ENCODE results near the gene NBPF6. TPM values are rescaled to one million over a fixed set of nuclear protein-coding genes. Genes with fewer than 3 reads are reported as not detected.
"Not testable (repeated sequence)": the region's sequence is repeated elsewhere in the genome, so short reads cannot be mapped to it uniquely, and the experiment has no call there.

Gene NBPF6
- total RNA-seq, 1 experiment from 2014 or later: 0.94 TPM

- H2AFZ ChIP-seq; DNase-seq; H3K27ac ChIP-seq; BruUV-seq (replicated peaks); H3K27me3 ChIP-seq (ENCODE audit: insufficient read depth, low read depth); H3K9me2 ChIP-seq (ENCODE audit: insufficient read depth); H3K9me3 ChIP-seq (ENCODE audit: insufficient read depth, low read depth); H3K36me3 ChIP-seq (ENCODE audit: low read depth); H3K79me2 ChIP-seq (ENCODE audit: low read depth); H3K4me2 ChIP-seq; H3K4me1 ChIP-seq (replicated peaks; ENCODE audit: insufficient read depth); H4K20me1 ChIP-seq (ENCODE audit: insufficient read depth); H3F3A ChIP-seq (ENCODE audit: insufficient read depth, low read depth); CTCF ChIA-PET; intact Hi-C loops (cut with micrococcal nuclease; ENCODE audit: unreplicated experiment); POLR2A ChIA-PET (ENCODE audit: unreplicated experiment); H3K4me3 ChIP-seq: not testable (repeated sequence)
These were observed 46.7 kb downstream of the NBPF6 start for GRCh38 chr1:108496856-108497255.

- no peaks in the 10 kb centered on the region for H3K79me2 ChIP-seq (ENCODE audit: low read depth)
- H3K4me1 ChIP-seq (replicated peaks; ENCODE audit: insufficient read depth): peaks cover 34% of the 10 kb centered on the region
- BruUV-seq (replicated peaks): no TSS peak
- peak; percentile 41 to 44 for DNase-seq
- POLR2A ChIA-PET (ENCODE audit: unreplicated experiment): interaction anchor here (1.0 kb wide), 1 partner anchor 302 kb away, joined by 4 read pairs; the partner anchor contains the start of gene SLC25A24
- CTCF ChIA-PET: no interaction called here
- no peaks in the 10 kb centered on the region for H4K20me1 ChIP-seq (ENCODE audit: insufficient read depth)
- H3K9me3 ChIP-seq (ENCODE audit: insufficient read depth, low read depth): no peaks in the 10 kb centered on the region
- no peak overlapping the region for H3K4me3 ChIP-seq
- no peaks in the 10 kb centered on the region for H3K36me3 ChIP-seq (ENCODE audit: low read depth)
- H3K27ac ChIP-seq: peak overlapping the region; percentile 76
- no peak overlapping the region; the same call in 1 of the 2 replicates for H2AFZ ChIP-seq
- H3K4me2 ChIP-seq: peak overlapping the region; percentile 34
- H3K27me3 ChIP-seq (ENCODE audit: insufficient read depth, low read depth): no peaks in the 10 kb centered on the region
- no peak for TF ChIP-seq CTCF (conservative IDR thresholded peaks at IDR 0.05)
- TF ChIP-seq EZH2 (IDR thresholded peaks at IDR 0.05; ENCODE audit: low read depth): no peak
- peaks cover 13% of the 10 kb centered on the region for H3F3A ChIP-seq (ENCODE audit: insufficient read depth, low read depth)
- H3K9me2 ChIP-seq (ENCODE audit: insufficient read depth): no peaks in the 10 kb centered on the region
- intact Hi-C loops (cut with micrococcal nuclease; ENCODE audit: unreplicated experiment): loop anchor here (2.0 to 5.0 kb wide), 2 partner anchors 245 to 305 kb away; partner anchors contain the start of gene STXBP3
These were observed 52.0 kb downstream of the NBPF6 start for GRCh38 chr1:108502138-108502537.

GRCh38 chr1:108502624-108503023, 52.5 kb downstream of the NBPF6 start:
- Histone ChIP-seq H4K20me1 (ENCODE audit: insufficient read depth) (no peaks in the 10 kb centered on the region), H3K79me2 (ENCODE audit: low read depth) (no peaks in the 10 kb centered on the region), H3K36me3 (ENCODE audit: low read depth) (no peaks in the 10 kb centered on the region), H3K9me2 (ENCODE audit: insufficient read depth) (no peaks in the 10 kb centered on the region), H2AFZ (no peak overlapping the region; the same call in 1 of the 2 replicates), H3K9me3 (ENCODE audit: insufficient read depth, low read depth) (no peaks in the 10 kb centered on the region), H3K4me2 (peak overlapping the region; percentile 34), H3F3A (ENCODE audit: insufficient read depth, low read depth) (peaks cover 13% of the 10 kb centered on the region), H3K4me1 (replicated peaks; ENCODE audit: insufficient read depth) (peaks cover 34% of the 10 kb centered on the region), H3K27ac (peak overlapping the region; percentile 76), H3K27me3 (ENCODE audit: insufficient read depth, low read depth) (no peaks in the 10 kb centered on the region), H3K4me3 (no peak overlapping the region)
- TF ChIP-seq CTCF (conservative IDR thresholded peaks at IDR 0.05): no peak
- no peak for TF ChIP-seq EZH2 (IDR thresholded peaks at IDR 0.05; ENCODE audit: low read depth)
- intact Hi-C loops (cut with micrococcal nuclease; ENCODE audit: unreplicated experiment): loop anchor here (2.0 to 5.0 kb wide), 2 partner anchors 244 to 305 kb away; partner anchors contain the start of gene STXBP3
- TSS peak; percentile 92 for BruUV-seq (replicated peaks)
- DNase-seq: peak; percentile 30 to 75
- CTCF ChIA-PET: interaction anchor here (0.7 kb wide), 1 partner anchor 57 kb away, joined by 3 read pairs; the partner anchor contains the start of gene EEIG2
- POLR2A ChIA-PET (ENCODE audit: unreplicated experiment): interaction anchor here (0.7 to 1.0 kb wide), 3 partner anchors 302 to 734 kb away, joined by 4 read pairs; partner anchors contain the start of gene SLC25A24
